Body of pancreas (tissue), 4 donors: ENCODE measurements around the gene RGP1. TPM values are rescaled to one million over a fixed set of nuclear protein-coding genes. Genes with fewer than 3 reads are reported as not detected.

Source experiments
- ATAC-seq: fragments of 150-250 bp; one replicate; pipeline ENCODE4 v1.9.1; 2016
- DNase-seq, 4 donors: peaks; one replicate each; pipeline ENCODE4 v3.0.0-alpha.2; 2019
- H3K27ac ChIP-seq, 4 donors: fragments of 200-600 bp; sonication (generic); 1 replicate in 3 of 4; 2 replicates in 1 of 4; pipeline versions ENCODE4 v1.5.1 to v1.6.1; 2016 to 2019; ENCODE audit warnings: mild to moderate bottlenecking in 1 of 4, mixed read lengths in 1 of 4, moderate library complexity in 1 of 4
- H3K27me3 ChIP-seq, 2 donors: fragments of 200-600 bp; sonication (generic); one replicate each; pipeline ENCODE4 v1.6.0; 2016; ENCODE audit warnings: mild to moderate bottlenecking in 1 of 2
- H3K36me3 ChIP-seq, 2 donors: fragments of 200-600 bp; sonication (generic); replicated peaks in 1 of 2; 2 replicates each; pipeline ENCODE4 v1.5.1; 2016; ENCODE audit warnings: low read depth in 2 of 2; ENCODE audit not compliant: insufficient read depth in 1 of 2
- H3K4me1 ChIP-seq: fragments of 200-600 bp; sonication (generic); one replicate; pipeline ENCODE4 v1.6.0; 2016
- H3K4me3 ChIP-seq, 2 donors: fragments of 200-600 bp; sonication (generic); 1 replicate in 1 of 2; 2 replicates in 1 of 2; pipeline ENCODE4 v1.5.1; 2016 to 2019
- H3K9me3 ChIP-seq, 3 donors: fragments of 200-600 bp; sonication (generic); 1 replicate in 2 of 3; 2 replicates in 1 of 3; pipeline ENCODE4 v1.5.1; 2016
- POLR2A ChIP-seq, 3 donors: fragments of 450-650 bp; IDR thresholded peaks; one replicate each; pipeline ENCODE4 v1.6.1; 2016; ENCODE audit warnings: antibody characterized with exemption in 3 of 3, mild to moderate bottlenecking in 2 of 3
- WGBS, 2 donors: methylation state at CpG; one replicate each; pipeline ENCODE4 v1.1.5; 2017; 5-methylcytosine and 5-hydroxymethylcytosine counted together
- intact Hi-C: fragments of 100-400 bp; cut with DNase I; formaldehyde crosslinking; loops from one replicate; pipeline ENCODE4 v1.15.1; 2023
- total RNA-seq, 2 donors: library from RNA; depleted of rRNA; stranded (reverse); fragments of >200 nt; gene quantifications; one replicate each; pipeline ENCODE4 v1.1.0, GENCODE V29; 2016
- TF ChIP-seq, protein P1 (sequence below), 7 experiments: fragments of 450-650 bp in 4 of 7; fragments of 200-600 bp in 3 of 7; sonication (generic) in 3 of 7; IDR thresholded peaks; one replicate each; pipeline ENCODE4 v1.5.1; 2016 to 2019; ENCODE audit warnings: antibody characterized with exemption in 7 of 7

RGP1 gene
- total RNA-seq, 2 donors from 2014 or later, result 15.3 to 18.1 TPM

DNA sequence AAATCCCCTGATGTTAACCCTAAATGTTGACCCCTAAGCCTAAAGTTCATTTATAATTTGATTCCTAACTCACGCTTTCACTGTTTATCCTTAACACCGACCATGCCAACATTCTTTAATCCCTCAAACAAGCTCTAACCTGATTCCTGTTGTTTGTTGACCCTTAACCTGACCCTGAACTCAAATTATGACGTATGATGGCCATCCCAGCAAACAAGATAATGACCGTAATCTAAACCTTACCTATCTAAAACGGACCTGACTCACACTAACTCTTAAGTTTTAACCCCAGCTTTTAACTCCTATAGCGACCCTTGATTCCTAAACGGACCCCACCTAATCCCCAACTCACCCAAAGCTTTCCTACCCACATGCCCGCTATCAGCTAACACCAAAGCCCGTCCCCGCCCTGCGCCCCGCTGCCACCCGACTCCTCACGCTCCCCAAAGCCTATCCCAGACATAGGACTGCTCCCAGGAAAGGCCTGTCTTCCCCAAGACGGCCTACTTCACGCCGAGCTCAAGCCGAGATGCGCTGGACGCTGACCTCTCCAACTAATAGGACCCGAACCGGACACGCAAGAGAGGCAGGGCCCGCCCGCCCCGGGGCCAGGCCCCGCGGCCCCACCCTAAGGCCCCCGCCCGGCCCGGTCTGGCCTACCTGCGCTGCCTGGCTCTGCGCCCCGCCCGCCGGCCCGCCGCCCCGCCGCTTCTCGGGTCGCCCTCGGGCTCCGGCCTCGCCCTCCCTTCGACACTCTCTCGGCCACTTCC, 17.5 kb upstream of the RGP1 start:
- ATAC-seq (no peak), DNase-seq (no peak)
- no peaks in the 10 kb centered on the region for H3K9me3 ChIP-seq
- H3K27me3 ChIP-seq, result no peaks in the 10 kb centered on the region
- H3K4me1 ChIP-seq, result peaks cover 51% of the 10 kb centered on the region
- WGBS, 2 donors, result 0% methylated on average over 12 to 30 of the region's 47 CpGs
- TF ChIP-seq POLR2A (IDR thresholded peaks at IDR 0.05), result no peak
- TF ChIP-seq, protein P1, sequence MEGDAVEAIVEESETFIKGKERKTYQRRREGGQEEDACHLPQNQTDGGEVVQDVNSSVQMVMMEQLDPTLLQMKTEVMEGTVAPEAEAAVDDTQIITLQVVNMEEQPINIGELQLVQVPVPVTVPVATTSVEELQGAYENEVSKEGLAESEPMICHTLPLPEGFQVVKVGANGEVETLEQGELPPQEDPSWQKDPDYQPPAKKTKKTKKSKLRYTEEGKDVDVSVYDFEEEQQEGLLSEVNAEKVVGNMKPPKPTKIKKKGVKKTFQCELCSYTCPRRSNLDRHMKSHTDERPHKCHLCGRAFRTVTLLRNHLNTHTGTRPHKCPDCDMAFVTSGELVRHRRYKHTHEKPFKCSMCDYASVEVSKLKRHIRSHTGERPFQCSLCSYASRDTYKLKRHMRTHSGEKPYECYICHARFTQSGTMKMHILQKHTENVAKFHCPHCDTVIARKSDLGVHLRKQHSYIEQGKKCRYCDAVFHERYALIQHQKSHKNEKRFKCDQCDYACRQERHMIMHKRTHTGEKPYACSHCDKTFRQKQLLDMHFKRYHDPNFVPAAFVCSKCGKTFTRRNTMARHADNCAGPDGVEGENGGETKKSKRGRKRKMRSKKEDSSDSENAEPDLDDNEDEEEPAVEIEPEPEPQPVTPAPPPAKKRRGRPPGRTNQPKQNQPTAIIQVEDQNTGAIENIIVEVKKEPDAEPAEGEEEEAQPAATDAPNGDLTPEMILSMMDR (IDR thresholded peaks at IDR 0.05), result no peak
- H3K27ac ChIP-seq, result peak overlapping the region; percentile 71 to 95 (median 92)
- intact Hi-C loops, result loop anchor here (5.0 kb wide), 1 partner anchor 79 kb away; the partner anchor contains the start of gene SIT1
- H3K36me3 ChIP-seq, result peaks cover 0 to 4% of the 10 kb centered on the region in 2 donors
- H3K4me3 ChIP-seq, result peak overlapping the region; percentile 41 to 73

DNA sequence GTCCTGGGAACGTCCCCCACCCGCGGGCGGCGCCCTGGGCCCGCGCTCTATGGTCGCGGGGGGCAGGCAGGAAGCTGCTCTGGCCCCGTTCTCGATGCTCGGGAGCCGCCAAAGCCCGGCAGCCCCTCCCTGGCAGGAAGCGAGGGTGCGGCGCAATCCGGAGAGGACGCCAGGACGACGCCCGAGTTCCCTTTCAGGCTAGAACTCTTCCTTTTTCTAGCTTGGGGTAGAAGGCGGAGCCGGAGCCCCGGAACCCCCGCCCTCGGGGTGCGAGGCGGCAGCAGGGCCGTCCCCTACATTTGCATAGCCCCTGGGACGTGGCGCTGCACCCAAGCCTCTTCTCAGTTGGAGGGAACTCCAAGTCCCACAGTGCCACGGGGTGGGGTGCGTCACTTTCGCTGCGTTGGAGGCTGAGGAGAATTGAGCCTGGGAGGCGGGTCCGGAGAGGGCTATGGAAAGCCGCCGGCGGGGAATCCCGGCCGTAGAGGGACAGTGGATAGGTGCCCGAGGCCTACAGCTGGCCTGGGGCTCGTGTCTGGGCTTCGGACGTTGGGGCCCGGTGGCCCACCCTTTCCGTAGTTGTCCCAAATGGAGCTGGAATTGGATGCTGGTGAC, 16.8 kb upstream of the RGP1 start, which contains the start of the genes CREB3 and TLN1:
CREB3 (plus strand) TSS at position 482 of the 615 bp plus-strand sequence; CDS start at position 589, 107 bp downstream.
TLN1 (minus strand) TSS at position 11 of the 615 bp plus-strand sequence. CDS start 6,501 bp downstream, outside the sequence.
- WGBS, 2 donors, result 0% methylated on average over 9 to 43 of the region's 49 CpGs
- Histone ChIP-seq H3K36me3 (peaks cover 5 to 10% of the 10 kb centered on the region in 2 donors), H3K9me3 (no peaks in the 10 kb centered on the region), H3K27me3 (no peaks in the 10 kb centered on the region), H3K4me3 (peak within 1 kb of the TSS; percentile 50 to 73), H3K4me1 (peaks cover 51% of the 10 kb centered on the region), H3K27ac (peak within 1 kb of the TSS; percentile 71 to 95 (median 92))
- peak; percentile 90 for ATAC-seq
- TF ChIP-seq POLR2A (IDR thresholded peaks at IDR 0.05), result peak; percentile 64 to 83 (median 82)
- TF ChIP-seq, protein P1 (IDR thresholded peaks at IDR 0.05), result peak in 2 of 7 experiments; percentile 11 to 29
- DNase-seq, result peak; percentile 96 to 98 (median 97)
- intact Hi-C loops, result loop anchor here (5.0 kb wide), 1 partner anchor 80 kb away; the partner anchor contains the start of gene SIT1

DNA sequence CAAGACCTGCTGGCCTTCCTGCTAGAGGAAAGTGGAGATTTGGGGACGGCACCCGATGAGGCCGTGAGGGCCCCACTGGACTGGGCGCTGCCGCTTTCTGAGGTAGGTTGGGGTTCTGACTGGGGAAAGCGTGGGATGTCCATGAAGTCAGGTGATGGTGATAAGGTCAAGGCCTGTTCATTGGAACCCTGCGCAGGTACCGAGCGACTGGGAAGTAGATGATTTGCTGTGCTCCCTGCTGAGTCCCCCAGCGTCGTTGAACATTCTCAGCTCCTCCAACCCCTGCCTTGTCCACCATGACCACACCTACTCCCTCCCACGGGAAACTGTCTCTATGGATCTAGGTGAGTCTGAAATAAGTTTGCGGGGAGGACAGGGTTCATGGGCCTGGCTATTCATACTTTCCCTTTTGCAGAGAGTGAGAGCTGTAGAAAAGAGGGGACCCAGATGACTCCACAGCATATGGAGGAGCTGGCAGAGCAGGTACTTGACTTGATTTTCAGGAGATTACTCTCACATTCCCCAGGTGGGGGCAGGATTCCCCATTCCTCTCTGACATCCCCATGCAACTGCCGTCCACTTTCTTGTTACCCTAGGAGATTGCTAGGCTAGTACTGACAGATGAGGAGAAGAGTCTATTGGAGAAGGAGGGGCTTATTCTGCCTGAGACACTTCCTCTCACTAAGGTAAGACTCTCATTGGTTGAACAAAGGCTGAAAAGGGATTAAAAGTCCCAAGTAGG, 16.1 kb upstream of the RGP1 start:
- TF ChIP-seq, protein P1 (IDR thresholded peaks at IDR 0.05), result peak in 2 of 7 experiments; percentile 1 to 11
- no peak for TF ChIP-seq POLR2A (IDR thresholded peaks at IDR 0.05)
- intact Hi-C loops, result loop anchor here (5.0 kb wide), 1 partner anchor 81 kb away; the partner anchor contains the start of gene SIT1
- Histone ChIP-seq H3K9me3 (no peaks in the 10 kb centered on the region), H3K27ac (peak overlapping the region; percentile 71 to 95 (median 92)), H3K27me3 (no peaks in the 10 kb centered on the region), H3K4me1 (peaks cover 47% of the 10 kb centered on the region), H3K4me3 (peak overlapping the region; percentile 46 to 50), H3K36me3 (peaks cover 10 to 17% of the 10 kb centered on the region in 2 donors)
- ATAC-seq (peak; percentile 1), DNase-seq (peak in 2 of 4 donors; percentile 33 to 38)
- WGBS, 2 donors, result 2 to 3% methylated on average over 14 of the region's 14 CpGs

DNA sequence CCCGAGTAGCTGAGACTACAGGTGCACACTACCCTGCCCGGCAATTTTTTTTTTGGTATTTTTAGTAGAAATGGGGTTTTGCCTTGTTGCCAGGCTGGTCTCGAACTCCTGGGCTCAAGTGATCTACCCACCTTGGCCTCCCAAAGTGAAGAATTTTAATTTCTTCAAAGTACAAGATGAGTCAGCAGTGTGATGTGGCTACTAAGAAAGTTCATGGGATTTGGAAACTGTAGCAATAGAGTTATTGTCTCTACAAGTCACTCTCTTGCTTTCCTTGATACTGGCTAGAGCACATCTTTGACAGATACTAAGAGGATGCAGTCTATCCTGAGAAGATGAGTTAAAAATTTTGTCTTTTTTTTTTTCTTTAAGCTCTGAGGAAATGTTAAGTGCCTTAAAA, 15.0 kb upstream of the RGP1 start:
- peaks cover 36% of the 10 kb centered on the region for H3K4me1 ChIP-seq
- ATAC-seq, result no peak
- H3K36me3 ChIP-seq, result peaks cover 20 to 28% of the 10 kb centered on the region in 2 donors
- no peak for DNase-seq
- no peak overlapping the region for H3K4me3 ChIP-seq
- H3K27me3 ChIP-seq, result no peaks in the 10 kb centered on the region
- WGBS, 2 donors, result 85 to 87% methylated on average over 3 of the region's 3 CpGs
- intact Hi-C loops, result loop anchor here (5.0 kb wide), 1 partner anchor 82 kb away; the partner anchor contains the start of gene SIT1
- H3K9me3 ChIP-seq, result no peaks in the 10 kb centered on the region
- H3K27ac ChIP-seq, result peak overlapping the region in 1 of 4 donors; percentile 95
- TF ChIP-seq, protein P1 (IDR thresholded peaks at IDR 0.05), result no peak
- no peak for TF ChIP-seq POLR2A (IDR thresholded peaks at IDR 0.05)
